Measurements from ENCODE around the gene RFTN1. TPM values are rescaled to one million over a fixed set of nuclear protein-coding genes. Genes with fewer than 3 reads are reported as not detected.

RFTN1 gene
- total and polyA plus RNA-seq, 2 of the 8 experiments (the other 6 are each of a cell fraction or from before 2014, with no cell fraction given): 4.6 to 6.7 TPM

GRCh38 chr3:16383864-16384263 is 129.6 kb downstream of the RFTN1 start (continued):
- no peak for TF ChIP-seq ATF3 (IDR thresholded peaks at IDR 0.05; ENCODE audit: insufficient read depth, low read depth, low read length)
- TF ChIP-seq KDM5A (IDR thresholded peaks at IDR 0.05; ENCODE audit: low read length): no peak
- no peak for TF ChIP-seq POLR2AphosphoS5 (IDR thresholded peaks at IDR 0.05; ENCODE audit: low read depth, low read length)
- TF ChIP-seq RBBP5 (IDR thresholded peaks at IDR 0.05; ENCODE audit: borderline replicate concordance, low read depth, low read length): no peak

Data from H1 (cell line).